HPDE6-E6E7 (cell line): ENCODE results near the gene KLHL11.
A peak's percentile ranks its signal among the peaks of the same experiment; 100 is the strongest.
"Not testable (repeated sequence)": the region's sequence is repeated elsewhere in the genome, so short reads cannot be mapped to it uniquely, and the experiment has no call there.

Experiments used
- DNase-seq: peaks from one replicate; pipeline ENCODE4 v3.0.0; 2011; ENCODE audit warnings: missing footprints; ENCODE audit errors: extremely low spot score

The KLHL11 gene

GRCh38 chr17:41837761-41838538 lies 27.3 kb downstream of the KLHL11 start, which contains the start of gene KLHL10:
TSS of gene KLHL10 (plus strand) at chr17:41837825. CDS start at chr17:41837933, 108 bp downstream.
- no peak for DNase-seq

- no peak for DNase-seq
Measured at GRCh38 chr17:41836550-41837196, 28.6 kb downstream of the KLHL11 start.

GRCh38 chr17:41835800-41836549 lies 29.2 kb downstream of the KLHL11 start, which contains the start of gene NT5C3B:
TSS of gene NT5C3B (minus strand) at chr17:41836232. CDS start at chr17:41836193, 39 bp downstream.
- peak; percentile 72 for DNase-seq

GRCh38 chr17:41835214-41835799 lies 29.9 kb downstream of the KLHL11 start:
- no peak for DNase-seq

GRCh38 chr17:41829961-41830360 lies 35.3 kb downstream of the KLHL11 start:
- DNase-seq: not testable (repeated sequence)

- DNase-seq: no peak
Measured at GRCh38 chr17:41825175-41825845, 39.9 kb downstream of the KLHL11 start.

GRCh38 chr17:41824086-41824485 lies 41.1 kb downstream of the KLHL11 start:
- no peak for DNase-seq

- DNase-seq: no peak
Measured at GRCh38 chr17:41823580-41823979, 41.6 kb downstream of the KLHL11 start.

GRCh38 chr17:41823141-41823524 lies 42.1 kb downstream of the KLHL11 start:
- DNase-seq: no peak

- DNase-seq: no peak
Measured at GRCh38 chr17:41822216-41823140, 42.7 kb downstream of the KLHL11 start.

GRCh38 chr17:41821776-41822175 lies 43.4 kb downstream of the KLHL11 start:
- DNase-seq: no peak

GRCh38 chr17:41818024-41818423 lies 47.2 kb downstream of the KLHL11 start:
- DNase-seq: no peak

- DNase-seq: no peak
Measured at GRCh38 chr17:41816637-41817320, 48.4 kb downstream of the KLHL11 start.

- no peak for DNase-seq
Measured at GRCh38 chr17:41814195-41814594, 51.0 kb downstream of the KLHL11 start.

- no peak for DNase-seq
Measured at GRCh38 chr17:41813699-41814124, 51.5 kb downstream of the KLHL11 start.

- DNase-seq: no peak
Measured at GRCh38 chr17:41813152-41813680, 52.0 kb downstream of the KLHL11 start.

GRCh38 chr17:41812381-41813151 lies 52.7 kb downstream of the KLHL11 start, which contains the start of gene FKBP10:
TSS of gene FKBP10 (plus strand) at chr17:41813004. CDS start at chr17:41813035, 31 bp downstream.
- peak; percentile 71 for DNase-seq
